Measurements from ENCODE around the gene LCTL.

The LCTL gene

DNA sequence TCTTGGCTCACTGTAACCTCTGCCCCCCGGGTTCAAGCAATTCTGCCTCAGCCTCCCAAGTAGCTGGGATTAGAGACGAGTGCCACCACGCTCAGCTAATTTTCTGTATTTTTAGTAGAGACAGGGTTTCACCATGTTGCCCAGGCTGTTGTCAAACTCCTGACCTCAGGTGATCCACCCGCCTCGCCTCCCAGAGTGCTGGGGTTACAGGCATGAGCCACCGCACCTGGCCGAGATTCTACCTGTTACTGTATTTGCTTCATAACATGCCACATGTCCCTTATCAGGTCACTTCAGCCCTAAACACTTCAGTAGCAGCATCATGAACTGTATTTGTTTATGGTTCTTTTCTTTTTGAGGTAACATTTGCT is 7.5 kb upstream of the LCTL start:
- WGBS, result 84% methylated on average over 7 of the region's 7 CpGs
- peaks cover 5% of the 10 kb centered on the region for H3K4me1 ChIP-seq (ENCODE audit: control insufficient read depth, insufficient read depth, low read depth, low read length)
- H3K27me3 ChIP-seq (ENCODE audit: control insufficient read depth in 1 of 2, insufficient read depth in 1 of 2, low read length in 2 of 2), result no peaks in the 10 kb centered on the region
- no peak overlapping the region for H3K4me2 ChIP-seq (ENCODE audit: low read length, poor library complexity, severe bottlenecking)
- H3K14ac ChIP-seq (ENCODE audit: low read length in 2 of 2), result no peak overlapping the region
- H2BK12ac ChIP-seq (ENCODE audit: low read length in 2 of 2), result no peak overlapping the region
- H3K18ac ChIP-seq (ENCODE audit: low read depth in 1 of 2, low read length in 2 of 2), result no peak overlapping the region
- no peaks in the 10 kb centered on the region for H3K79me1 ChIP-seq (replicated peaks; ENCODE audit: low read length, poor library complexity, severe bottlenecking)
- H2BK120ac ChIP-seq (ENCODE audit: low read depth, low read length), result no peak overlapping the region
- H3K4ac ChIP-seq (ENCODE audit: low read depth in 1 of 2, low read length in 2 of 2), result no peak overlapping the region
- H2AK5ac ChIP-seq (ENCODE audit: low read length, severe bottlenecking), result no peak overlapping the region
- no peak overlapping the region for H3K27ac ChIP-seq (ENCODE audit: low read length, poor library complexity, severe bottlenecking)
- no peaks in the 10 kb centered on the region for H3K9me3 ChIP-seq (ENCODE audit: control insufficient read depth, low read length)
- no peak for DNase-seq
- H3K4me3 ChIP-seq (ENCODE audit: insufficient read depth in 1 of 2, low read depth in 1 of 2, low read length in 2 of 2), result peak overlapping the region in 1 of 2 experiments; percentile 29
- H2BK5ac ChIP-seq (ENCODE audit: low read depth, low read length, poor library complexity, severe bottlenecking), result no peak overlapping the region
- peak overlapping the region; percentile 48 for H3K9ac ChIP-seq (ENCODE audit: low read length)
- H4K91ac ChIP-seq (ENCODE audit: low read length), result no peak overlapping the region
- no peaks in the 10 kb centered on the region for H3K36me3 ChIP-seq (ENCODE audit: control insufficient read depth in 1 of 2, insufficient read depth in 2 of 2, low read depth in 1 of 2, low read length in 2 of 2)
- no peak overlapping the region for H2BK15ac ChIP-seq (ENCODE audit: low read depth, poor library complexity, severe bottlenecking)
- no peak overlapping the region for H3K23ac ChIP-seq (ENCODE audit: low read length in 2 of 2)
- no peak overlapping the region for H2AFZ ChIP-seq (ENCODE audit: low read depth, low read length)
- H4K8ac ChIP-seq (ENCODE audit: low read length), result no peak overlapping the region

DNA sequence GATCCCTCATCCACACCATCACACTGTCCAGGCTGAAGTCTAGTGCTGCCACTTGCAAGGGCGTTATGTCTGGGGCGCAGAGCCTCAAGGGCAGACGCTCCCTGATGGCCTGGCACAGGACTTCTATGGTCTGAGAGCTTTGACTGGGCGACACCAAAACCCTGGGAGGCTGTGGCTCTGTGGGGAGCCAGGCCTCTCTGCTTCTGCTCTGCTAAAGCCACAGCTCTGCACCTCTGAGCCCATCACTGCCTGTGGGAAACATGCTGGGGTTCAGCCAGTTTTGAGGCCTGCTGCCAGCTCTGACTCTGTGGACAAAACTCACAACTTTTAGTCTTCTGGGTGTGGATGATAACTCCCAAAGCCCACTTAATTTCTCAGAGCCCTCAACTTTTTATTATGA is 6.3 kb upstream of the LCTL start:
- H2AFZ ChIP-seq (ENCODE audit: low read depth, low read length), result no peak overlapping the region
- H3K4me1 ChIP-seq (ENCODE audit: control insufficient read depth, insufficient read depth, low read depth, low read length), result peaks cover 7% of the 10 kb centered on the region
- H3K4me2 ChIP-seq (ENCODE audit: low read length, poor library complexity, severe bottlenecking), result no peak overlapping the region
- H2AK5ac ChIP-seq (ENCODE audit: low read length, severe bottlenecking), result no peak overlapping the region
- H3K9me3 ChIP-seq (ENCODE audit: control insufficient read depth, low read length), result no peaks in the 10 kb centered on the region
- H2BK120ac ChIP-seq (ENCODE audit: low read depth, low read length), result no peak overlapping the region
- H2BK15ac ChIP-seq (ENCODE audit: low read depth, poor library complexity, severe bottlenecking), result no peak overlapping the region
- DNase-seq, result no peak
- no peak overlapping the region for H3K4me3 ChIP-seq (ENCODE audit: insufficient read depth in 1 of 2, low read depth in 1 of 2, low read length in 2 of 2)
- H3K27me3 ChIP-seq (ENCODE audit: control insufficient read depth in 1 of 2, insufficient read depth in 1 of 2, low read length in 2 of 2), result no peaks in the 10 kb centered on the region
- no peak overlapping the region for H2BK5ac ChIP-seq (ENCODE audit: low read depth, low read length, poor library complexity, severe bottlenecking)
- no peak overlapping the region for H3K14ac ChIP-seq (ENCODE audit: low read length in 2 of 2)
- no peak overlapping the region for H4K8ac ChIP-seq (ENCODE audit: low read length)
- H3K9ac ChIP-seq (ENCODE audit: low read length), result no peak overlapping the region
- H4K91ac ChIP-seq (ENCODE audit: low read length), result no peak overlapping the region
- H3K27ac ChIP-seq (ENCODE audit: low read length, poor library complexity, severe bottlenecking), result no peak overlapping the region
- WGBS, result 72% methylated on average over 4 of the region's 4 CpGs
- no peak overlapping the region for H2BK12ac ChIP-seq (ENCODE audit: low read length in 2 of 2)
- H3K18ac ChIP-seq (ENCODE audit: low read depth in 1 of 2, low read length in 2 of 2), result no peak overlapping the region
- H3K36me3 ChIP-seq (ENCODE audit: control insufficient read depth in 1 of 2, insufficient read depth in 2 of 2, low read depth in 1 of 2, low read length in 2 of 2), result no peaks in the 10 kb centered on the region
- H3K23ac ChIP-seq (ENCODE audit: low read length in 2 of 2), result no peak overlapping the region
- no peaks in the 10 kb centered on the region for H3K79me1 ChIP-seq (replicated peaks; ENCODE audit: low read length, poor library complexity, severe bottlenecking)
- no peak overlapping the region for H3K4ac ChIP-seq (ENCODE audit: low read depth in 1 of 2, low read length in 2 of 2)

DNA sequence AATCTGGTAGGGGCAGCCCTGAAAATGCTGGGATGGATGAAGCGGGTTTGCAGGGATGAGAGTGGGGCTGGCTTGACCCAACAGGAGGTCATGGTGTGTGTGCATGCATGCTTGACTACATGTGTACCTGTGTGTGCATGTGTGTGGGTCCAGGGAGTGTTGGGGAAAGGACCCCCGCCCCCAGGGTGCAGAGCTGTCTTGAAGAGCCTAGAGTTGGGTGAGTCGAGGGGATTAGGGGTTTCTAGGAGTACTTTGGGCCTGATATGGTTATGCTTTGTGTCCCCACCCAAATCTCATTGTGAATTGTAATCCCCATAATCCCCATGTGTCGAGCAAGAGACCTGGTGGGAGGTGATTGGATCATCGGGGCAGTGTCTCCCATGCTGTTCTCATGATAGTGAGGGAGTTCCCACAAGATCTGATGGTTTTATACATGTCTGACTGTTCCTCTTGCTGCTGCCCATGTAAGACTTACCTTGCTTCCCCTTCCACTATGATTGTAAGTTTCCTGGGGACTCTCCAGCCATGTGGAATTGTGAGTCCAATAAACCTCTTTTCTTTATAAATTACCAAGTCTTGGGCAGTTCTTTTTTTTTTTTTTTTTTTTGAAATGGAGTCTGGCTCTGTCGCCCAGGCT is 5.2 kb upstream of the LCTL start:
- peaks cover 1% of the 10 kb centered on the region for H3K79me1 ChIP-seq (replicated peaks; ENCODE audit: low read length, poor library complexity, severe bottlenecking)
- H2BK15ac ChIP-seq (ENCODE audit: low read depth, poor library complexity, severe bottlenecking), result no peak overlapping the region
- no peak overlapping the region for H3K4ac ChIP-seq (ENCODE audit: low read depth in 1 of 2, low read length in 2 of 2)
- no peaks in the 10 kb centered on the region for H3K36me3 ChIP-seq (ENCODE audit: control insufficient read depth in 1 of 2, insufficient read depth in 2 of 2, low read depth in 1 of 2, low read length in 2 of 2)
- H2AFZ ChIP-seq (ENCODE audit: low read depth, low read length), result no peak overlapping the region
- H3K14ac ChIP-seq (ENCODE audit: low read length in 2 of 2), result no peak overlapping the region
- no peak overlapping the region for H4K8ac ChIP-seq (ENCODE audit: low read length)
- no peaks in the 10 kb centered on the region for H3K9me3 ChIP-seq (ENCODE audit: control insufficient read depth, low read length)
- no peak overlapping the region for H3K18ac ChIP-seq (ENCODE audit: low read depth in 1 of 2, low read length in 2 of 2)
- H2BK12ac ChIP-seq (ENCODE audit: low read length in 2 of 2), result no peak overlapping the region
- no peak overlapping the region for H3K27ac ChIP-seq (ENCODE audit: low read length, poor library complexity, severe bottlenecking)
- no peak overlapping the region for H2AK5ac ChIP-seq (ENCODE audit: low read length, severe bottlenecking)
- peaks cover 14% of the 10 kb centered on the region for H3K4me1 ChIP-seq (ENCODE audit: control insufficient read depth, insufficient read depth, low read depth, low read length)
- H3K27me3 ChIP-seq (ENCODE audit: control insufficient read depth in 1 of 2, insufficient read depth in 1 of 2, low read length in 2 of 2), result no peaks in the 10 kb centered on the region
- H3K23ac ChIP-seq (ENCODE audit: low read length in 2 of 2), result no peak overlapping the region
- H2BK120ac ChIP-seq (ENCODE audit: low read depth, low read length), result no peak overlapping the region
- WGBS, result 93% methylated on average over 6 of the region's 6 CpGs
- no peak overlapping the region for H3K4me2 ChIP-seq (ENCODE audit: low read length, poor library complexity, severe bottlenecking)
- H3K9ac ChIP-seq (ENCODE audit: low read length), result no peak overlapping the region
- no peak overlapping the region for H4K91ac ChIP-seq (ENCODE audit: low read length)
- H3K4me3 ChIP-seq (ENCODE audit: insufficient read depth in 1 of 2, low read depth in 1 of 2, low read length in 2 of 2), result no peak overlapping the region
- no peak for DNase-seq
- no peak overlapping the region for H2BK5ac ChIP-seq (ENCODE audit: low read depth, low read length, poor library complexity, severe bottlenecking)

DNA sequence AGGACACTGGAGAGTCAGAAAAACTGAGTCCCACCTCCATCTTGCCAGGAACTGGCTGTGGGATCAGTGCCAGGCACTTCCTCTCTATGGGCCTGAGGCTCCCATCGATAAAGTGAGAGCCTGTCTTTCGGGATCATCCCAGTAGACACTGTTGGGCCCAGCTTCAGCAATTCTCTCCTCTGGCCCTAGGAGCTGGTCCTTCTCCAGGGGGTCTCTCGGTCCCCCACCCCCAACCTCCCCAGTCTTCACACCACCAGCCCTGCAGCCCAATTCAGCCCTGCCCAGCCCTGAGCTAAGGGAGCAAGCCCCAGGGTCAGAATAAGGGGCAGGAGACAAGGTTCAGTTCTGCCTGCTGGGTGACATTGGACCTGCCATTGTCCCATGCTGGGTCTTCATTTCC is 4.5 kb upstream of the LCTL start:
- H2AFZ ChIP-seq (ENCODE audit: low read depth, low read length), result no peak overlapping the region
- no peaks in the 10 kb centered on the region for H3K9me3 ChIP-seq (ENCODE audit: control insufficient read depth, low read length)
- no peak overlapping the region for H4K91ac ChIP-seq (ENCODE audit: low read length)
- no peak overlapping the region for H3K23ac ChIP-seq (ENCODE audit: low read length in 2 of 2)
- H3K4me2 ChIP-seq (ENCODE audit: low read length, poor library complexity, severe bottlenecking), result no peak overlapping the region
- no peak for DNase-seq
- H4K8ac ChIP-seq (ENCODE audit: low read length), result no peak overlapping the region
- H2AK5ac ChIP-seq (ENCODE audit: low read length, severe bottlenecking), result no peak overlapping the region
- no peak overlapping the region for H2BK5ac ChIP-seq (ENCODE audit: low read depth, low read length, poor library complexity, severe bottlenecking)
- peaks cover 20% of the 10 kb centered on the region for H3K4me1 ChIP-seq (ENCODE audit: control insufficient read depth, insufficient read depth, low read depth, low read length)
- H2BK120ac ChIP-seq (ENCODE audit: low read depth, low read length), result no peak overlapping the region
- no peak overlapping the region for H3K4ac ChIP-seq (ENCODE audit: low read depth in 1 of 2, low read length in 2 of 2)
- H3K79me1 ChIP-seq (replicated peaks; ENCODE audit: low read length, poor library complexity, severe bottlenecking), result peaks cover 5% of the 10 kb centered on the region
- H3K4me3 ChIP-seq (ENCODE audit: insufficient read depth in 1 of 2, low read depth in 1 of 2, low read length in 2 of 2), result no peak overlapping the region
- 81% methylated on average over 3 of the region's 3 CpGs for WGBS
- no peaks in the 10 kb centered on the region for H3K27me3 ChIP-seq (ENCODE audit: control insufficient read depth in 1 of 2, insufficient read depth in 1 of 2, low read length in 2 of 2)
- no peaks in the 10 kb centered on the region for H3K36me3 ChIP-seq (ENCODE audit: control insufficient read depth in 1 of 2, insufficient read depth in 2 of 2, low read depth in 1 of 2, low read length in 2 of 2)
- H2BK12ac ChIP-seq (ENCODE audit: low read length in 2 of 2), result no peak overlapping the region
- H2BK15ac ChIP-seq (ENCODE audit: low read depth, poor library complexity, severe bottlenecking), result no peak overlapping the region
- H3K18ac ChIP-seq (ENCODE audit: low read depth in 1 of 2, low read length in 2 of 2), result no peak overlapping the region
- H3K27ac ChIP-seq (ENCODE audit: low read length, poor library complexity, severe bottlenecking), result no peak overlapping the region
- no peak overlapping the region for H3K14ac ChIP-seq (ENCODE audit: low read length in 2 of 2)
- H3K9ac ChIP-seq (ENCODE audit: low read length), result no peak overlapping the region

Data from mesenchymal stem cell (in vitro differentiated cells and primary cell).